NB4 (cell line): ENCODE measurements around the gene MECR.

Experiments used
- POLR2A ChIP-seq: IDR thresholded peaks from 2 replicates; pipeline ENCODE4 v1.6.1; 2011; ENCODE audit warnings: mild to moderate bottlenecking; ENCODE audit not compliant: insufficient read length; ENCODE audit errors: extremely low read depth
- TF ChIP-seq, protein P1 (sequence below): IDR thresholded peaks from 2 replicates; pipeline ENCODE4 v1.6.1; 2011; ENCODE audit warnings: low read depth, low read length

DNA sequence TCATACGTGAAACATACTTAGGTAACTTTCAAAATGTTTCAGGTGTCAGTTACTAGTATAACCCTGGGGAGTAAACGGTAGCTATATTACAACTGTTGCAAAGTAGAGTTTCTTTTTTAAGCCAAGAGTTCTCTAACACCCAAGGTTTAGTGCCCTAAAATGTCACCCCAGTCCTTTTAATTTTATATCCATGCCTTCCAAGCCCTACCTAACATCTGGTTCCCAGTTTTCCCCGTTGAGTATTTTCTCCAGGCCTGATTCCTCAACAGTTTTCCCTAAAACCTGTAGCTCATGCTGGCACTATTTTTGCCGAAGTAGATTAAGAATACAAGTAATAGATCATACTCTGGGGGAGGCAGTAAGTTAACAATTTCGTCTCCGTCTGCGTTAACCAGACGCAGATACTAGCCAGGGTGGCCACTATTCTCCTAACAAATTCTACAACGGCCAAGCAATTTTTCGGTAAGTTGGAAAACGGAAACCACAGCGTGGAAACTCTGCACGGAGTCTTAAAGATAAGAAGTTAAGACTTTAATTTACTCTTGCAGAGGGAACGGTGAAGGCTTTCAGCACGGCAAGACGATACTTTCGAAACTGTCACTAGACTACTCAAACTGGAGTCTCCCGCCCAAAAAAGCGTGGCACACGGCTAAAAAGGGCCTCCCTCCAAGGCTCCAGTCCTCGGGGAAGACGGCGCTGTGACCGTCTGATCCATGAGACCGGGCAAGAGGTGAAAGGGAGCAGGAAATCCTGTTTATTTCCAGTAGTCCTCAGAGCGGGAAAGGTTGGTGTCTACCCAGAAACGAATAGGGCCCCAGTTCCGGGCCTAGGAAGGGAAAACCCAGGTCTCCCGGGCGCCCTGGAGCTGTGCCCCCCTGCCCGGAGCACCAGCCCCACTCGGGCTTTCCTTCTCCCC lies 50.0 kb downstream of the MECR start:
- TF ChIP-seq, protein P1, sequence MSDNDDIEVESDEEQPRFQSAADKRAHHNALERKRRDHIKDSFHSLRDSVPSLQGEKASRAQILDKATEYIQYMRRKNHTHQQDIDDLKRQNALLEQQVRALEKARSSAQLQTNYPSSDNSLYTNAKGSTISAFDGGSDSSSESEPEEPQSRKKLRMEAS: no peak
- no peak for TF ChIP-seq POLR2A
